Measurements from ENCODE around the gene CAMK4.

DNA sequence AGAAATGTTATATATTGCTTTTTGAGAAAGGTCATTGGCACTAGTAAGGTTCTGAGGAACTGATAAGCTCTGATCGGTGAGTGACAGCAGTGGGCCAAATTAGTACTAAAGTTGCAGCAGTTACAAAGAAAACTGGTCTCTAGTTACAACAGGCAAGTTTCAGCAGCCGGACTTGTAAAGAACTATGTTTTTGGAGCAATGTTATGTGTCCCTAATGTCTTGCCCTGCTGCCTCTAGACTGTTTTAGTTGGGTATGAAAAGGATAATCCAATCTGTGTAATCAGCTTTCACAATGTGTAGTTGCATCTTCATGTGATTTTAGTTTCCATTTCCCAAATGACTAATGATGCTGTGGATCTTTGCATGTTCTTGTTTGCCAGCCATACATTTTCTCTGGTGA is 113.5 kb downstream of the CAMK4 start:
- TF ChIP-seq, protein P1, sequence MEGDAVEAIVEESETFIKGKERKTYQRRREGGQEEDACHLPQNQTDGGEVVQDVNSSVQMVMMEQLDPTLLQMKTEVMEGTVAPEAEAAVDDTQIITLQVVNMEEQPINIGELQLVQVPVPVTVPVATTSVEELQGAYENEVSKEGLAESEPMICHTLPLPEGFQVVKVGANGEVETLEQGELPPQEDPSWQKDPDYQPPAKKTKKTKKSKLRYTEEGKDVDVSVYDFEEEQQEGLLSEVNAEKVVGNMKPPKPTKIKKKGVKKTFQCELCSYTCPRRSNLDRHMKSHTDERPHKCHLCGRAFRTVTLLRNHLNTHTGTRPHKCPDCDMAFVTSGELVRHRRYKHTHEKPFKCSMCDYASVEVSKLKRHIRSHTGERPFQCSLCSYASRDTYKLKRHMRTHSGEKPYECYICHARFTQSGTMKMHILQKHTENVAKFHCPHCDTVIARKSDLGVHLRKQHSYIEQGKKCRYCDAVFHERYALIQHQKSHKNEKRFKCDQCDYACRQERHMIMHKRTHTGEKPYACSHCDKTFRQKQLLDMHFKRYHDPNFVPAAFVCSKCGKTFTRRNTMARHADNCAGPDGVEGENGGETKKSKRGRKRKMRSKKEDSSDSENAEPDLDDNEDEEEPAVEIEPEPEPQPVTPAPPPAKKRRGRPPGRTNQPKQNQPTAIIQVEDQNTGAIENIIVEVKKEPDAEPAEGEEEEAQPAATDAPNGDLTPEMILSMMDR (IDR thresholded peaks at IDR 0.05): no peak
- no peak for TF ChIP-seq POLR2AphosphoS5 (IDR thresholded peaks at IDR 0.05)
